ENCODE measurements around the gene AFDN.

DNA sequence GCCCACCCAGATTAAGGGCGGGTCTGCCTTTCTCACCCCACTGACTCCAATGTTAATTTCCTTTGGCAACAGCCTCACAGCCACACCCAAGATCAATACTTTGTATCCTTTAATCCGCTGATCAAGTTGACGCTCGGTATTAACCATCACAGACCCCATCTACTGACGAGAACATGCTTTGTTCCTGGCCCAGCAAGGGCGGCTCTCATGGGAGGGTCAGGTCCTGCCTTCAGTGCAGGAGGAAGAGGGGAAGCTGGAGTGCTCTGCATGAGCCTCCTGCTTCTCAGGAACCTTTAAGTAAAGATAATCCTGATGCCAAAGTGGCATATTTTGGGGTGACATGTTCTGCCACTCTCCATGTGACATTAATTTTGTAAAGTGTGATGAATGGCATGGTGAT, 179.1 kb downstream of the AFDN start:
- TF ChIP-seq, protein P1, sequence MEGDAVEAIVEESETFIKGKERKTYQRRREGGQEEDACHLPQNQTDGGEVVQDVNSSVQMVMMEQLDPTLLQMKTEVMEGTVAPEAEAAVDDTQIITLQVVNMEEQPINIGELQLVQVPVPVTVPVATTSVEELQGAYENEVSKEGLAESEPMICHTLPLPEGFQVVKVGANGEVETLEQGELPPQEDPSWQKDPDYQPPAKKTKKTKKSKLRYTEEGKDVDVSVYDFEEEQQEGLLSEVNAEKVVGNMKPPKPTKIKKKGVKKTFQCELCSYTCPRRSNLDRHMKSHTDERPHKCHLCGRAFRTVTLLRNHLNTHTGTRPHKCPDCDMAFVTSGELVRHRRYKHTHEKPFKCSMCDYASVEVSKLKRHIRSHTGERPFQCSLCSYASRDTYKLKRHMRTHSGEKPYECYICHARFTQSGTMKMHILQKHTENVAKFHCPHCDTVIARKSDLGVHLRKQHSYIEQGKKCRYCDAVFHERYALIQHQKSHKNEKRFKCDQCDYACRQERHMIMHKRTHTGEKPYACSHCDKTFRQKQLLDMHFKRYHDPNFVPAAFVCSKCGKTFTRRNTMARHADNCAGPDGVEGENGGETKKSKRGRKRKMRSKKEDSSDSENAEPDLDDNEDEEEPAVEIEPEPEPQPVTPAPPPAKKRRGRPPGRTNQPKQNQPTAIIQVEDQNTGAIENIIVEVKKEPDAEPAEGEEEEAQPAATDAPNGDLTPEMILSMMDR (IDR thresholded peaks at IDR 0.05) = no peak
- TF ChIP-seq EP300 (IDR thresholded peaks at IDR 0.05) (no peak), POLR2A (IDR thresholded peaks at IDR 0.05) (no peak)
